ENCODE results near the gene CLIC4.
"Not testable (repeated sequence)": the region's sequence is repeated elsewhere in the genome, so short reads cannot be mapped to it uniquely, and the experiment has no call there.

The CLIC4 gene

DNA sequence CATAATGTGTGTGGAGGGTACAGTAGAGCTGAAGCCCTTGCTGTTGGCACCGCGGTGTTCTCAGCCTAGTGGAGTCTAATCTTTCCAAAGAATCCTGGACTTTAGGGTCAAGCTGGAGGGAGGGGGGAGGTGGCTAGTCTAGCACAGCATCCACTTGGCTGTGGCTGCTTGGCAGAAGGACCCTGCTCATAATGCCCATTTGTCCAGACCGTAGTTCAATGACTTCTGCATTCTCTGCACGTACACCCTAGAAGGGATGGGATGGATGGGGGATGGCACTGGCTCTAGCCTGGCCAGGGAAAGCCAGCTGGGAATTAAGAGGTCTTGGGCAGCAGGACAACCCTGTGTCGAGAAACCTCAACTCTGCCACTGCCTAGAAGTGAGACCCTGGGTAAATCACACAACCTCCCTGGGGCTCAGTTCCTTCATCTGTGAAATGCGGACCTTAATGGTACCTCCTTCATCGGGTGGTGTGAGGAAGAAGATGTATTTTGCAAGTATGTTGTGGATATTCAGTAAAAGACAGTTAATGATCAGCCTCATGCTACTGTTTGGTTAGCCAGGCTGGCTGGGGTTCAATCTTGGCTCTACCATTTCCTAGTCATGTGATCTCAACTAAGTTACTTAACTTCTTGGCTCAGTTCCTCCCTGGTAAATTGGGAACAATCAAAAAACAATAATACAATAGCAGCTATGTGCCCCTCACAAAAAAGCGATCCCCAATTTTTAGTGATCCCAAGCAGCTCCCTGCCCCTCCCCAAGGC is 27.2 kb upstream of the CLIC4 start:
- no peak for DNase-seq (ENCODE audit: low read depth in 1 of 2, low spot score in 1 of 2)

DNA sequence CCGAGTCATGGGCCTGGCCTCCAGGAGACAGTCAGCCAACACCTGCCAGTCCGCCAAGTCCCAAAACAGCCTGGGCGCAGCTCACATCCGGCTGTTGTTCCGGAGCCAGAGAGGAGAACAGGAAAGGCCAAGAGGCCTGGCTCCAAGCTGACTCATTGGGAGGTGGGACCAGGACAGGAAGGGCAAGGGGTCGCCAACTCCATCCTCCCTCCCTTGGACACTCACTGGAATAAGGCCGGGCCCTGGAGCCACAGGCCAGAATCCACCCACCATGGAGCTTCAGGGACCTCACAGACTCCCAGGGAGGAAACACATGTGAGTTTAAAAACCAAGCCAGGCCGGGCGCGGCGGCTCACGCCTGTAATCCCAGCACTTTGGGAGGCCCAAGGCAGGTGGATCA is 25.1 kb upstream of the CLIC4 start:
- no peak for DNase-seq (ENCODE audit: low read depth in 1 of 2, low spot score in 1 of 2)

DNA sequence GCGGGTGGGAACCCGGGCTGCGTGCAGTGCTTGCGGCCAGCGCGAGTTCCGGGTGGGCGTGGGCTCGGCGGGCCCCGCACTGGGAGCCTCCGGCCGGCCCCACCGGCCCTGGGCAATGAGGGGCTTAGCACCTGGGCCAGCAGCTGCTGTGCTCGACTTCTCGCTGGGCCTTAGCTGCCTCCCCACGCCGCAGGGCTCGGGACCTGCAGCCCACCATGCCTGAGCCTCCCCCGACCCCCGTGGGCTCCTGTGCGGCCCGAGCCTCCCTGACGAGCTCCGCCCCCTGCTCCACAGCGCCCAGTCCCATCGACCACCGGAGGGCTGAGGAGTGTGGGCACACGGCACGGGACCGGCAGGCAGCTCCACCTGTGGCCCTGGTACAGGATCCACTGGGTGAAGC is 23.7 kb upstream of the CLIC4 start:
- no peak for DNase-seq (ENCODE audit: low read depth in 1 of 2, low spot score in 1 of 2)

DNA sequence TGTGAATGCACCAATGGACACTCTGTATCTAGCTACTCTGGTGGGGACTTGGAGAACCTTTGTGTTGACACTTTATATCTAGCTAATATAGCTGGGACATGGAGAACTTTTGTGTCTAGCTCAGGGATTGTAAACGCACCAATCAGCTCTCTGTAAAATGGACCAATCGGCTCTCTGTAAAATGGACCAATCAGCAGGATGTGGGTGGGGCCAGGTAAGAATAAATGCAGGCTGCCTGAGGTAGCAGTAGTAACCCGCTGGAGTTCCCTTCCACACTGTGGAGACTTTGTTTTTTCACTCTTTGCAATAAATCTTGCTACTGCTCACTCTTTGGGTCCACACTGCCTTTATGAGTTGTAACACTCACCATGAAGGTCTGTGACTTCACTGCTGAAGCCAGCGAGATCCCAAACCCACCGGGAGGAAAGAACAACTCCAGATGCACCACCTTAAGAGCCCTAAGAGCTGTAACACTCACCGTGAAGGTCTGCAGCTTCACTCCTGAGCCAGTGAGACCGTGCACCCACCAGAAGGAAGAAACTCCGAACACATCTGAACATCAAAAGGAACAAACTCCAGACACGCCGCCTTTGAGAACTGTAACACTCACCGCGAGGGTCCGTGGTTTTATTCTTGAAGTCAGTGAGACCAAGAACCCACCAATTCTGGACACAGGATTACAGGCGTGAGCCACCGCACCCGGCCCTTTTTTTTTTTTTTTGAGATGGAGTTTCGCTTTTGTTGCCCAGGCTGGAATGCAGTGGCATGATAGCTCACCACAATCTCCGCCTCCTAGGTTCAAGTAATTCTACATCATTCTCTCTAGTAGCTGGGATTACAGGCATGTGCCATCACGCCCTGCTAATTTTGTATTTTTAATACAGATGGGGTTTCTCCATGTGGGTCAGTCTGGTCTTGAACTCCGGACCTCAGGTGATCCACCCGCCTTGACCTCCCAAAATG is 22.9 kb upstream of the CLIC4 start:
- DNase-seq (ENCODE audit: low read depth in 1 of 2, low spot score in 1 of 2): not testable (repeated sequence)

DNA sequence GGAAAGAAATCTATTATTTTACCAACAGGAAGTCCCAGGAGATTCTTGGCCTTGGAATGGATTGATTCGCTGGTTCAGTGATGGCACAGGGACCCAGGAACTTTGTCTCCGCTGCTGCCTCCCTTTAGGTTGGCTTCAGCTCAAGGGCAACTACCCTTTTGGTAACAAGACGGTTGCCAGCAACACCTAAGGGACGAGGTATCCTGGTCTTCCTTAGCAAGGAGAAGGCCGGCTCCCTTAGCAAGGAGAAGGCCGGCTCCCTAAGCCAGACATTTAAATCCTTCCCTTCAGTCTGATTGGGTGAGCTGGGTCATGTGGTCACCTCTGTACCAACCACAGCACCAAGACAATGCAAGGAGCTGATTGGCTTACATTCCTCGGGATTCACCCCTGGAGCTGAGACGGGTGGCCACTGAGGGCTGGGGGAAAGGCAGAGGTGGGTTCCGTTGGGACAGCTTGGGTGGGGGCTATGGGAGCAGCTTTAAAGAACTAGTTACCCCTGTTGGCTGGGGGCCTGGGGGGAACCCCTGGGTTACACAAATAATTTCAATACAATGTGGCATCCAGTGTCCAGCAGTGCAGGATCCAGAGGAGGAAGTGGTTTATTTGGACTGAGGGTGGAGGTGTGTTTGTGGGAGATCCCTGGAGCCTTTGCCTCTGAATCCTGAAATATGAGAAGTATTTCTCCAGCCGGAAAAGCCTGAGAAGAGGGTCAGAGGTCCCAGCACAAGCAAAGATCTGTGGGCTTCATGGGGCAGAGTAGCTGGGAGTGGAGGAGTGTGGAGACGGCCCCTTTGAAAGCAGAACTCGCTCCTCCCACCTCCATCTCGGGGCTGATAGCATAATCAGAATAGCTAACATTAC is 20.7 kb upstream of the CLIC4 start:
- DNase-seq (ENCODE audit: low read depth in 1 of 2, low spot score in 1 of 2): no peak

DNA sequence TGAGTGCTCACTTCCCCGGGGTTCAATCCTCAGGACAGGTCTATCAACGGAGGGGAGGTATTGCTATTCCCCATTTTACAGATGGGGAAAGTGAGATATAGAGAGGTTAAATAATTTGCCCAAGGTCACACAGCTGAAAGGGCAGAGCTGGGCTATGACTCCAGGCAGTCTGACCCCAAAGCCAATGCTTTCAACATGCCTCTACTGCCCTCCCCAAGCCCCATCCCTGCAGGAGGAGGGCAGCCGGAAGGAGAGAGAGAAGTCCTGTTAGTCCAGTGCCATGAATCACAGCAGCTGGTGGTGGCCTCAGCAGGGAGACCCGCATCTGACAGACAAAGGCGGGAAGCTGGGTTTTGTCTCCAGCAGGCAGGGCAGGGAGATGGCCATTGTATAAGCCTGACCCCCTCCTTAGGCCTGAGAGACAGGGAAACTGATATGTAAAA is 20.0 kb upstream of the CLIC4 start:
- DNase-seq (ENCODE audit: low read depth in 1 of 2, low spot score in 1 of 2): no peak

DNA sequence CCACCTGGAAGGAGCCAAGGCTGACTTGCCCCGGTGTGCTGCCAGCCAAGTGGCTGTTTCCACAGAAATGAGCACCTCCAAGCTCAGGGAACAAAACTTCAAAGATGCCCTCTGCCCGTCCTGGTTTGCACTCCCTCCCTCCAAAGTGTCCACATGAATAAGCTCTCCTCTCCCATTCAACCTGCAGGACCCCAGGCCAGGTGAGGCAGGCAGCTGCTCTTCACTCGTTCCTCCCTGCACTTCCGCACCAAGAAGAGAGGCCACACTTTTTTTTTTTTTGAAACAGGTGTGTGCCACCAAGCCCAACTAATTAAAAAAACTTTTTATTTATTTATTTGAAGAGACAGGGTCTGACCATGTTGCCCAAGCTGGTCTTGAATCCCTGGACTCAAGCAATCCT is 18.5 kb upstream of the CLIC4 start:
- DNase-seq (ENCODE audit: low read depth in 1 of 2, low spot score in 1 of 2): no peak

DNA sequence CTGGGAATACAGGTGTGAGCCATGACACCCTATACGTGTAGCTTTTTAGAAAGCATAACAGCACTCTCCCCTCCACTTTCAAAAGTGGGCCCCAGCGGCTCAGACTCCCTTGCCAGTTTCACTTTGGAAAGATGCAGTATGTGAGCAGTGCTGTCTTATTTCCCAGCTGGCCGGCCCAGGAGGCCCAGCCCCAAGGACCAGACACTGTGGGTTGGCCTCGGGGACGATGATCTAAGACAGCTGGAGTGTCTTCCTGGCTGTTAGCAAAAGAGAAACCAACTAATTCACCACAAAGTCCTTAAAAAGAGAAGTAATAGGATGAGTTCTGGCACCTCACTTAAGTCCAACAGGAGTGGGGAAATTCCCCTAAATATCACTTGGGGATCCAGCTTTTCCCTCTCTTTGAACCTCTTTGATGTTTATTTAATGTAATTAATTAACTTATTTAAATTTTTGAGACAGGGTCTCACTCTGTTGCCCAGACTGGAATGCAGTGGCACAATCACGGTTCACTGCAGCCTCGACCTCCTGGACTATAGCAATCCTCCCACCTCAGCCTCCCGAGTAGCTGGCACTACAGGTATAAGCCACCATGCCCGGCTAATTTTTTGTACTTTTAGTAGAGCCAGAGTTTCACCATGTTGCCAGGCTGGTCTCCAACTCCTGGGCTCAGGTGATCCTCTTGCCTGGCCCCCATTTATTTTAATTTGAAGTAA is 17.6 kb upstream of the CLIC4 start:
- DNase-seq (ENCODE audit: low read depth in 1 of 2, low spot score in 1 of 2): no peak

DNA sequence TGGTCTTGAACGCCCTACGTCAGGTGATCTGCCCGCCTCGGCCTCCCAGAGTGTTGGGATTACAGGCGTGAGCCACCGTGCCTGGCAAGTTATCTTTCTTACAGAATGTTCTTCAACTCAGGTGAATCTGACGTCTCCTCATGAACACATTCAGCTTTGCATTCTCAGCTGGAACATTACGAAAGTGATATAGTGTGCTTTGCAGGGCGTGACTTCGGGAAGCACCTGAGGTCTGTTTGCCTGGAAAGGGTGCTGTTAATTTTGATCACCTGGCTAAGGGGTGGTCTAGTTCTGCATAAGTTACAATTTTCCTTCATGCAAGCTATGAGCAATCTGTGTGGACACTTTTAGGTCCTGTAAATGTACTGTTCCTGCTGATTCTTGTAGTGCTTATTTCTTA is 16.3 kb upstream of the CLIC4 start:
- no peak for DNase-seq (ENCODE audit: low read depth in 1 of 2, low spot score in 1 of 2)

DNA sequence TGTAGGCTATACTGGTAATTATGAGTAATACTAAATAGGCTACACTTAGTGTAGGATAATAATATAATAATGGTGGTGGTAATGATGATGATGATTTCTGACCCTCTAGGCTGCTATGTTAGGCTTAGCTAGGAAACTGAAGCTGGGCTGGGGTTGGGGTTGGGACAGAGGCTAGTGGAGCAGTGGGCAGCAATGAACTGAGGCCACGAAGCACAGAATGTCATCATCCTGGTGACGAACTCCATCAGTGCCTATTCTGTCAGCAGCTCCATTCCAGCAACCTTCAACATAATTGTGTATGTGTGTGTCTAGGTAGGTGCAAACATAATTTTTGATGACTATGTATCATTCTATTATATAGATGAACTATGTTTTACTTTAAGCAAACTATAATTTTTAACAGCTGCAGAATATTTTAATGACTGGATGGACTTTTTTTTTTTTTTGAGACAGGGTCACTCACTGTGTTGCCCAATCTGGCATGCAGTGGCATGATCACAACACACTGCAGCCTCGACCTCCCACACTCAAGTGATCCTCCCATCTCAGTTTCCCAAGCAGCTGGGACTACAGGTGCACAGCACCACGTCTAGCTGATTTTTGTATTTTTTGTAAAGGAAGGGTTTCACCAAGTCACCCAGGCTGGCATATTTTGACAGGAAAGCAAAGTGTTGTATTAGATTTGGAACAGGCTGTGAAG is 12.9 kb upstream of the CLIC4 start:
- no peak for DNase-seq (ENCODE audit: low read depth in 1 of 2, low spot score in 1 of 2)

DNA sequence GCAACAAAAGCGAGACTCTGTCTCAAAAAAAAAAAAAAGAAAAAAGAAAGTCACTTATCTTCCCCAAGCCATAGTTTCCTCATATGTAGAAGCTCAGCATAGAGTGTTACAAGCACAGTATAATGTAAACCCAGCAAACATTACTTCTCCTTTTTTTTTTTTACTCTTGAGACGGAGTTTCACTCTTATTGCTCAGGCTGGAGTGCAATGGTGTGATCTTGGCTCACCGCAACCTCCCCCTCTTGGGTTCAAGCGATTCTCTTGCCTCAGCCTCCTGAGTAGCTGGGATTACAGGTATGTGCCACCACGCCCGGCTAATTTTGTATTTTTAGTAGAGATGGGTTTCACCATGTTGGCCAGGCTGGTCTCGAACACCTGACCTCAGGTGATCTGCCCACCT is 11.9 kb upstream of the CLIC4 start:
- DNase-seq (ENCODE audit: low read depth in 1 of 2, low spot score in 1 of 2): not testable (repeated sequence)

DNA sequence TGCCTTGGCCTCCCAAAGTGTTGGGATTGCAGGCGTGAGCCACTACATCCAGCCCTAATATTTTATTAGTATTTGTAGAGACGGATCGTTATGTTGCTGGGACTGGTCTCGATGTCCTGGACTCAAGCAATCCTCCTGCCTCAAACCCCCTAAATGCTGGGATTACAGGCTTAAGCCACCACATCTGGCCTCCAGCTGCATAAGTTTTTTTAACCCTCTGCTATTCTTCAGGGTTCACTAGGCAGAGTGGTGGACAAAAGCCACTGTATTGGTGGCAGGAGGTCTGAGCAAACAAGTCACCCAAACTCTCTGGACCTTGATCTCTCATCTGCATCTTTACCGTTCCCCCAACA is 10.1 kb upstream of the CLIC4 start:
- DNase-seq (ENCODE audit: low read depth in 1 of 2, low spot score in 1 of 2): no peak

DNA sequence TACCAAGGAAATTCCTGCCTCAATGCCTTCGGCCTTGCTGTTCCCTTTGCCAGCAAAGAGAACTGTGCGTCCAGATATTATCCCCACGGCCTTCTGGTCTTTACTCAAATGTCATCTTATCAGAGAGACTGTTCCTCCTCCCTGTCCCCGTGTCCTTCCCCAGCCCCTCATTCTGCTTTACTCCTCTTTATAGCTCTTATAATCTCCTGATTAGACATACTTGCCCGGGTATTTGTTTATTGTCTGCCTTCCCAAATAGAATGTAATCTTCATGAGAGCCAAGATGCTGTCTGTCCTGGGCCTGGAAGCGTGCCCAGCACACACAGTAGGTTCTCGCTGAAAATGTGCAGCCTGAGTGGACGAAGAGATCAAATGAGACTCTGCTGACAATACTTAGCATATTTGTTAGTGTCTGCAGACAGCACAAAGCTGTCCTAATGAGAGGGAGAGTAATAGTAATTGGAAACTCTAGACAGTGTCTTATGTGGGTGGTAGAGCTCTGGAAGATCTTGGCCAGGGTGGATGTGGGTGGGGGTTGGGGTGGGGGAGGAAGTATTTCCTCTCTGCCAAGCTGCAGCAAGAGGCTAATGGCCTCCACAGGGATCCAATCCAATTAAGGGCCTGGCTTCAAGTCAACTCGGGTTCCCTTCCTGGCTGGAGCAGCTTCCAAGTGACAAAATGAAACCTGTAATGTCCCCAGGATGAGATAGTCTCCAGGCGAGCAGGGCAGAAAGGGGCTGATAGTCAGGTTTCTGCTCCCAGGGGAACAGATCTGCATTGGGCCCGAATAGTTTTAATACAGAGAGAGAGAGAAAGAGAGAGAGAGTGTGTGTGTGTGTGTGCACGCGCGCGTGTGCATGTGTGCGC is 9.5 kb upstream of the CLIC4 start:
- DNase-seq (ENCODE audit: low read depth in 1 of 2, low spot score in 1 of 2): no peak

DNA sequence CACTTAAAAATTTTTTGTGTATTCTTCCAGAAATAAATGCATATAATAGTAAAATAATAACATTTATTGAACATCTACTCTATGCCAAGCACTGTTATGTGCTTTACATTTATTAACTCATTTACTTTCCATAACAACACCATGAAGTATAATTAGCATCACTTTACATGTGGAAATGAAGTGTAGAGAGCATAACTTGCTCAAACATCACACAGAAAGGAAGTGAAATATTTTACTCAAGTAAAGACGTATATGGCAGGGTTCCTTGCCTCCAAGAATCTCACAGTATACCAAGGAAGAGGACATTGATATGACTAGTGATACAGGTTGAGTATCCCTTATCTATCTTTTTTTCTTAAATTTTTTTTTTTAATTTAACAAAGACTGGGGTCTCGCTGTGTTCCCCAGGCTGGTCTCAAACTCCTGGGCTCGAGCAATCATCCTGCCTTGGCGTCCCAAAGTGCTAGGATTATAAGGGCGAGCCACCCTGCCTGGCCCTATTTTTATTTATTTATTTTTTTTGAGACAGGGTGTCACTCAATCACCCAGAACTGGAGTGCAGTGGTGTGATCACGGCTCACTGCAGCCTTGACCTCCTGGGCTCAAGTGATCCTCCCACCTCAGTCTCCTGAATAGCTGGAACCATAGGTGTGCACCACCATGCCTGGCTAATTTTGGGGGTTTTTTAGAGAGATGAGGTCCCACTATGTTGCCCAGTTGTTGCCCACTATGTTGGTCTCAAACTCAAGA is 7.7 kb upstream of the CLIC4 start:
- no peak for DNase-seq (ENCODE audit: low read depth in 1 of 2, low spot score in 1 of 2)

DNA sequence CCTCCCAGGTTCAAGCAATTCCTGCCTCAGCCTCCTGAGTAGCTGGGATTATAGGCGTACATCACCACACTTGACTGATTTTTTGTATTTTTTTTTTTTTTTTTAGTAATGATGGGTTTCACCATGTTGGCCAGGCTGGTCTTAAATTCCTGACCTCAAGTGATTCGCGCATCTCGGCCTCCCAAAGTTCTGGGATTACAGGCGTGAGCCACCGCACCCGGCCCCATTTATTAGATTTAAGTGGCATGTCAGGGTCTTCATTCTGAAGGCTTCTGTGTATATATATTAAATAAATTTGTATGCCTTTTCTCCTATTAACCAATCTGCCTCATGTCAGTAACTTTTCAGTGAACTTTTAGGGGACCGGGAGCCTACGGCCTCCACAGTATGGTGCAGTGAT is 6.0 kb upstream of the CLIC4 start:
- DNase-seq (ENCODE audit: low read depth in 1 of 2, low spot score in 1 of 2): no peak

DNA sequence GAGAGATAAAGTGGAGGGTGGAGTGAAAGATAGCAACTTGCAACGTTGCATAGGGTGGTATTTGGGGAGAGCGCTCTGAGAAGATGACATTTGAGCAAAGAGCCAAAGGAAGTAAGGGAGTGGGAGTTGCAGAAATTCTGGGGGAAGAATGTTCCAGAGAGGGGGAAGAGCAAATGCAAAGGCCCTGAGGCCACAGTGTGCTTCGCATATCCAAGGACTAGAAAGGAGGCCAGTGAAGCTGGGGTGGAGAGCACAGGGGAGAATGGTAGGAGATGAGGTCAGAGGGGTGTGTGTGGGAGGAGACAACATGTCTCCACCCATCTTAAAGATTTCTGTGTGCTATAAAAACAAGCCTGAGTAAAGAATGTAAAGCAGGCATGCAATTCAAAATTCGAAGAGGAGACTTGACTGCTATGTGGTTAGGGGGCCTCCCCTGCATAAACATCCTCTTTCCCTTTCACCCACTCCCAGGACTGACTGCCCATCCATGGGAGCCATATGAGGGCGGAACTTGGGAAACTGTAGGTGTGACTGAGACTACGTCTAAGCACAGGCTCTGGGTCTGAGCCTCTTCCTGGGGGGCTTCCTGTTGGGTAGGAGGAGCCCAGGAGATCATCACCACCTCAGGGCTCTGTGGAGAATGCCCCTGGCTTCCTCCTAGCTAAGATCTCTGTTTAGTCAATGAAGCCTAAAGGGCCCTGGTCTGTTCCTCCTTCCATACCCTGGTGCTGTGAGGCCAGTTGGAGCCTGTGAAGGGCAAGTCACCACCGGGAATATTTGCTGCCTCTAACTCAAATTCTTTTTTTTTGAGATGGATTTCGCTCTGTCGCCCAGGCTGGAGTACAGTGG is 2.9 kb upstream of the CLIC4 start:
- no peak for DNase-seq (ENCODE audit: low read depth in 1 of 2, low spot score in 1 of 2)

DNA sequence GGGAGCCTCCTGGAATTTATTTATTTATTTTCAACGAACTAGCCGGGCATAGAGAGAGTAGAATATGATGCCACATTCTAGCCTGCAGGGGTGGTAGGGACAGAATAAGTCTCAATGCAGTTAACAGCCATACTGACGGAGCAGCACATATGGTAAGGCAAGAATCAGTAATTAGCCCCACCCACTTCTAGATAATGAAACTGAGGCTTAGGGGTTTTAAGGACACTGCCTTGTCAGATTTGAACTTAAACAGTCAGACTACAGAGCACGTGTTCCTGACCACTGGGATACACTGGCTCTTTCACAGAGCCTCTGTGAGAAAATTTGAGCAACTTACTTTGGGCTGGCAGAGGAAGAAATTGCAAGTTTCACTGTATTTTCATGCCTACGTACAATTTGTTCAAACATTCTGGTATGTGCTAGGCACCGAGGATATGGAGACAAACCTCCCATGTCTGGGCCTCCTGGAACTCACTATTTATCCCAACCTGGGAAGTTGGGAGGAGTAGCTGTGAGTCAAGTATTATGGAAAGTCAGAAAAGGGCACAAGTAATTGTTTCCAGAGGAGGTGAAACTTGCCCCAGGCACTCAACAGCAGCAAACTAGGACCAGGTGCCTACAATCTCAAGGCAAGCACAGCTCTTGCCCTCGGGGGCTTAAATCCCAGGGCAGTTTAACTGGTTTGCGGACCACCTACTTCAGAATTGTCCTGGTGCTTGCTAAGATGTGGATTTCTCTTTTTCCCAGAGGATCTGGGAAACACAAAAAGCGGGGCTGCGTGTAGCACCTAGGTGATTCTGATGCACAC is 1.6 kb upstream of the CLIC4 start:
- no peak for DNase-seq (ENCODE audit: low read depth in 1 of 2, low spot score in 1 of 2)
